Measurements from ENCODE around the gene MYO5A. TPM values are rescaled to one million over a fixed set of nuclear protein-coding genes. Genes with fewer than 3 reads are reported as not detected.

Gene MYO5A
- total and polyA plus RNA-seq, 9 of the 15 experiments (the other 6 are each of a cell fraction or from before 2014, with no cell fraction given) = 0.03 to 0.82 (median 0.40) TPM

- no peak for TF ChIP-seq NR2C2 (CRISPR knock-in tag; IDR thresholded peaks at IDR 0.05)
- no peak for TF ChIP-seq NR2C2 (tag; IDR thresholded peaks at IDR 0.05)
These were observed 145.5 kb downstream of the MYO5A start (continued) for GRCh38 chr15:52383100-52383588.

- BruUV-seq (replicated peaks) = no TSS peak
- Histone ChIP-seq H3K36me3 (ENCODE audit: control insufficient read depth, insufficient read depth, low read length) (no peaks in the 10 kb centered on the region), H3K4me1 (replicated peaks in 1 of 2; ENCODE audit: control insufficient read depth in 2 of 2, insufficient read depth in 2 of 2, low read length in 2 of 2) (no peaks in the 10 kb centered on the region), H3K4me3 (no peak overlapping the region), H4K20me1 (replicated peaks; ENCODE audit: control insufficient read depth, insufficient read depth, low read length) (no peaks in the 10 kb centered on the region), H3K9me3 (replicated peaks; ENCODE audit: control insufficient read depth, insufficient read depth, low read depth, low read length) (no peaks in the 10 kb centered on the region), H3K79me2 (ENCODE audit: control insufficient read depth, insufficient read depth, low read length) (no peaks in the 10 kb centered on the region), H3K4me2 (ENCODE audit: insufficient read depth, low read length) (no peak overlapping the region), H3K27me3 (ENCODE audit: control insufficient read depth in 2 of 2, insufficient read depth in 2 of 2, low read length in 2 of 2) (peaks cover 6 to 25% of the 10 kb centered on the region in 2 experiments; a peak in 3 of 5 replicates), H3K9me1 (ENCODE audit: control insufficient read depth, insufficient read depth, low read length) (no peaks in the 10 kb centered on the region), H2AFZ (ENCODE audit: low read depth, low read length) (no peak overlapping the region), H3K27ac (ENCODE audit: extremely low read depth, low read depth, low read length) (no peak overlapping the region), H3K9ac (ENCODE audit: insufficient read depth in 1 of 2, low read depth in 2 of 2, low read length in 2 of 2) (no peak overlapping the region)
- ATAC-seq (no peak), DNase-seq (ENCODE audit: extremely low read depth in 1 of 4, low spot score in 3 of 4) (no peak), FAIRE-seq (no peak)
- intact Hi-C loops (cut with micrococcal nuclease) = no loop called here
- 13% methylated on average over 1 of the region's 1 CpG for WGBS (ENCODE audit: insufficient coverage, low coverage, missing lambda C conversion rate)
- POLR2A ChIA-PET = no interaction called here
- CTCF ChIA-PET (ENCODE audit: low intra/inter-chr PET ratio) = no interaction called here
- in situ Hi-C loops (cut with MboI) = no loop called here
- TF ChIP-seq TAF9B (IDR thresholded peaks at IDR 0.05; ENCODE audit: partially characterized antibody) (no peak), IFI16 (CRISPR knock-in tag; IDR thresholded peaks at IDR 0.05) (no peak), JUNB (CRISPR knock-in tag; conservative IDR thresholded peaks at IDR 0.05) (no peak), SP2 (IDR thresholded peaks at IDR 0.05; ENCODE audit: extremely low read depth, low read depth, low read length, poor library complexity, severe bottlenecking) (no peak), ZNF717 (CRISPR knock-in tag; IDR thresholded peaks at IDR 0.05) (no peak), TFAM (CRISPR knock-in tag; conservative IDR thresholded peaks at IDR 0.05) (no peak)
- TF ChIP-seq, protein P1, sequence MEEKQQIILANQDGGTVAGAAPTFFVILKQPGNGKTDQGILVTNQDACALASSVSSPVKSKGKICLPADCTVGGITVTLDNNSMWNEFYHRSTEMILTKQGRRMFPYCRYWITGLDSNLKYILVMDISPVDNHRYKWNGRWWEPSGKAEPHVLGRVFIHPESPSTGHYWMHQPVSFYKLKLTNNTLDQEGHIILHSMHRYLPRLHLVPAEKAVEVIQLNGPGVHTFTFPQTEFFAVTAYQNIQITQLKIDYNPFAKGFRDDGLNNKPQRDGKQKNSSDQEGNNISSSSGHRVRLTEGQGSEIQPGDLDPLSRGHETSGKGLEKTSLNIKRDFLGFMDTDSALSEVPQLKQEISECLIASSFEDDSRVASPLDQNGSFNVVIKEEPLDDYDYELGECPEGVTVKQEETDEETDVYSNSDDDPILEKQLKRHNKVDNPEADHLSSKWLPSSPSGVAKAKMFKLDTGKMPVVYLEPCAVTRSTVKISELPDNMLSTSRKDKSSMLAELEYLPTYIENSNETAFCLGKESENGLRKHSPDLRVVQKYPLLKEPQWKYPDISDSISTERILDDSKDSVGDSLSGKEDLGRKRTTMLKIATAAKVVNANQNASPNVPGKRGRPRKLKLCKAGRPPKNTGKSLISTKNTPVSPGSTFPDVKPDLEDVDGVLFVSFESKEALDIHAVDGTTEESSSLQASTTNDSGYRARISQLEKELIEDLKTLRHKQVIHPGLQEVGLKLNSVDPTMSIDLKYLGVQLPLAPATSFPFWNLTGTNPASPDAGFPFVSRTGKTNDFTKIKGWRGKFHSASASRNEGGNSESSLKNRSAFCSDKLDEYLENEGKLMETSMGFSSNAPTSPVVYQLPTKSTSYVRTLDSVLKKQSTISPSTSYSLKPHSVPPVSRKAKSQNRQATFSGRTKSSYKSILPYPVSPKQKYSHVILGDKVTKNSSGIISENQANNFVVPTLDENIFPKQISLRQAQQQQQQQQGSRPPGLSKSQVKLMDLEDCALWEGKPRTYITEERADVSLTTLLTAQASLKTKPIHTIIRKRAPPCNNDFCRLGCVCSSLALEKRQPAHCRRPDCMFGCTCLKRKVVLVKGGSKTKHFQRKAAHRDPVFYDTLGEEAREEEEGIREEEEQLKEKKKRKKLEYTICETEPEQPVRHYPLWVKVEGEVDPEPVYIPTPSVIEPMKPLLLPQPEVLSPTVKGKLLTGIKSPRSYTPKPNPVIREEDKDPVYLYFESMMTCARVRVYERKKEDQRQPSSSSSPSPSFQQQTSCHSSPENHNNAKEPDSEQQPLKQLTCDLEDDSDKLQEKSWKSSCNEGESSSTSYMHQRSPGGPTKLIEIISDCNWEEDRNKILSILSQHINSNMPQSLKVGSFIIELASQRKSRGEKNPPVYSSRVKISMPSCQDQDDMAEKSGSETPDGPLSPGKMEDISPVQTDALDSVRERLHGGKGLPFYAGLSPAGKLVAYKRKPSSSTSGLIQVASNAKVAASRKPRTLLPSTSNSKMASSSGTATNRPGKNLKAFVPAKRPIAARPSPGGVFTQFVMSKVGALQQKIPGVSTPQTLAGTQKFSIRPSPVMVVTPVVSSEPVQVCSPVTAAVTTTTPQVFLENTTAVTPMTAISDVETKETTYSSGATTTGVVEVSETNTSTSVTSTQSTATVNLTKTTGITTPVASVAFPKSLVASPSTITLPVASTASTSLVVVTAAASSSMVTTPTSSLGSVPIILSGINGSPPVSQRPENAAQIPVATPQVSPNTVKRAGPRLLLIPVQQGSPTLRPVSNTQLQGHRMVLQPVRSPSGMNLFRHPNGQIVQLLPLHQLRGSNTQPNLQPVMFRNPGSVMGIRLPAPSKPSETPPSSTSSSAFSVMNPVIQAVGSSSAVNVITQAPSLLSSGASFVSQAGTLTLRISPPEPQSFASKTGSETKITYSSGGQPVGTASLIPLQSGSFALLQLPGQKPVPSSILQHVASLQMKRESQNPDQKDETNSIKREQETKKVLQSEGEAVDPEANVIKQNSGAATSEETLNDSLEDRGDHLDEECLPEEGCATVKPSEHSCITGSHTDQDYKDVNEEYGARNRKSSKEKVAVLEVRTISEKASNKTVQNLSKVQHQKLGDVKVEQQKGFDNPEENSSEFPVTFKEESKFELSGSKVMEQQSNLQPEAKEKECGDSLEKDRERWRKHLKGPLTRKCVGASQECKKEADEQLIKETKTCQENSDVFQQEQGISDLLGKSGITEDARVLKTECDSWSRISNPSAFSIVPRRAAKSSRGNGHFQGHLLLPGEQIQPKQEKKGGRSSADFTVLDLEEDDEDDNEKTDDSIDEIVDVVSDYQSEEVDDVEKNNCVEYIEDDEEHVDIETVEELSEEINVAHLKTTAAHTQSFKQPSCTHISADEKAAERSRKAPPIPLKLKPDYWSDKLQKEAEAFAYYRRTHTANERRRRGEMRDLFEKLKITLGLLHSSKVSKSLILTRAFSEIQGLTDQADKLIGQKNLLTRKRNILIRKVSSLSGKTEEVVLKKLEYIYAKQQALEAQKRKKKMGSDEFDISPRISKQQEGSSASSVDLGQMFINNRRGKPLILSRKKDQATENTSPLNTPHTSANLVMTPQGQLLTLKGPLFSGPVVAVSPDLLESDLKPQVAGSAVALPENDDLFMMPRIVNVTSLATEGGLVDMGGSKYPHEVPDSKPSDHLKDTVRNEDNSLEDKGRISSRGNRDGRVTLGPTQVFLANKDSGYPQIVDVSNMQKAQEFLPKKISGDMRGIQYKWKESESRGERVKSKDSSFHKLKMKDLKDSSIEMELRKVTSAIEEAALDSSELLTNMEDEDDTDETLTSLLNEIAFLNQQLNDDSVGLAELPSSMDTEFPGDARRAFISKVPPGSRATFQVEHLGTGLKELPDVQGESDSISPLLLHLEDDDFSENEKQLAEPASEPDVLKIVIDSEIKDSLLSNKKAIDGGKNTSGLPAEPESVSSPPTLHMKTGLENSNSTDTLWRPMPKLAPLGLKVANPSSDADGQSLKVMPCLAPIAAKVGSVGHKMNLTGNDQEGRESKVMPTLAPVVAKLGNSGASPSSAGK (IDR thresholded peaks at IDR 0.05) = no peak
These were observed 146.0 kb downstream of the MYO5A start for GRCh38 chr15:52382647-52383046.

Measured in K562 (cell line).